Choroid plexus epithelial cell (primary cell): ENCODE results near the gene MLKL.

Experiments
- DNase-seq: peaks from one replicate; pipeline ENCODE4 v3.0.0-alpha.2; 2010; ENCODE audit warnings: low read depth
- H3K4me3 ChIP-seq: 2 replicates; pipeline ENCODE4 v1.5.1; 2011; ENCODE audit warnings: low read depth, mild to moderate bottlenecking, control low read depth, low read length, moderate library complexity
- CTCF ChIP-seq: conservative IDR thresholded peaks from 2 replicates; pipeline ENCODE4 v1.5.1; 2011; ENCODE audit warnings: low read depth, mild to moderate bottlenecking, control low read depth, inconsistent platforms, low read length, moderate library complexity

MLKL gene

DNA sequence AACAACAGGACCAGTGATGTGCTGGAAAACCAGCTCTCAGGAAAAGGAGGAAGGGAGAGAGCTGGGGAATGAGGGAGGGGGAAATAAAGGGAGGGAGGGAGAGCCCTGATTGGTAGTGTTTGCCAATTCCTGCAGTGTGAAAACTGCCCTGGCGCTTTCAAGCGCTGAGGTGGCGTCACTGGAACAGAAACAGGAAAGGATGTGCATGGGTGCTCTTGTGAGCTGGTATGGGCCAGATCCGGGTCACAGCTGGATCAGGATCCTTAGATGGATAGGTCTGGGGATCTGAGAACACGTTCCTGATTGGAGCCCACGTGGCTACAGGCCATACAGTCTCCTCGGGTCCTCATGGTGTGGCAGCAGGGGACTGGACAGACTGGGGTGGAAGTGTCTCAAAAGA, 16.7 kb upstream of the MLKL start:
- no peak overlapping the region for H3K4me3 ChIP-seq
- no peak for DNase-seq
- no peak for TF ChIP-seq CTCF

DNA sequence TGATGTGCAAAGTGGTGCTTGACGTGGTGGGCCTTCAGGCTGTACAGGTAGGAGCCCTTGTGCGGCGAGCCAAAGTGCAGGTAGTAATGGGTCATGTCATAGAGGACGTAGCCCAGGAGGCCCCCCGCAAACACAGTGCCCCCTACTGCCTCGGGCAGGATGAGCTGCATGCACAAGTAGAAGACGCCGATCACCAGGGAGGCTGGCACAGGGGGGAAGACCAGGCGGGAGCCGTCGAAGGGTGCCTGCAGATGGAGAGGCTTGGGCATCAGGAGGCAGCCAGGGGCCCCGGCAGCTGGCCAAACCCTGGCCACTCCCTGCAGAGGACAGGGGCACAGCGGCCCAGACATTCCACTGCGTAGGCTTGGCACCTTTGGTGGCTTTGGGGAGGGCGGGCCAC, 15.7 kb upstream of the MLKL start:
- TF ChIP-seq CTCF: no peak
- H3K4me3 ChIP-seq: no peak overlapping the region
- no peak for DNase-seq

DNA sequence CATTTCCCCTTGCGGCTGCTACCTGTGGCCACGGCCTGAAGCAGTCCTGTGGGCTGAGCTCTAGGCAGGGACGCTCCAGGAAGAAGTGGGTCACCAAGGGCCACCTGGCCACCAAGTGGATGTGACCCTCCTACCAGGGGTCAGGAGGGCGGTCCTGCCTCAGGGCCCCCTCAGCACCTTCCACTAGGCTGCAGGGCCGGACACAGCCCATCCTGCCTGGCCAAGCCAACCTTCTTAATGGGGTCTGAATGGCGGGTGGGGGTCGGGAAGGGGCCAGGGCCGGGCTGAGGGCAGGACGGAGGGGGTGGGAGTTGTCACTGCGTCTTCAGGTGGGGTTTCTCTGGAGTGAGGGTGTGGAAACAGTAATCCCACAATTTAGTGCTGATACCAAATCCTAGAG, 13.2 kb upstream of the MLKL start:
- TF ChIP-seq CTCF: no peak
- no peak overlapping the region for H3K4me3 ChIP-seq
- no peak for DNase-seq

GRCh38 chr16:74713325-74713724, 12.7 kb upstream of the MLKL start:
- H3K4me3 ChIP-seq: no peak overlapping the region
- TF ChIP-seq CTCF: no peak
- DNase-seq: no peak

DNA sequence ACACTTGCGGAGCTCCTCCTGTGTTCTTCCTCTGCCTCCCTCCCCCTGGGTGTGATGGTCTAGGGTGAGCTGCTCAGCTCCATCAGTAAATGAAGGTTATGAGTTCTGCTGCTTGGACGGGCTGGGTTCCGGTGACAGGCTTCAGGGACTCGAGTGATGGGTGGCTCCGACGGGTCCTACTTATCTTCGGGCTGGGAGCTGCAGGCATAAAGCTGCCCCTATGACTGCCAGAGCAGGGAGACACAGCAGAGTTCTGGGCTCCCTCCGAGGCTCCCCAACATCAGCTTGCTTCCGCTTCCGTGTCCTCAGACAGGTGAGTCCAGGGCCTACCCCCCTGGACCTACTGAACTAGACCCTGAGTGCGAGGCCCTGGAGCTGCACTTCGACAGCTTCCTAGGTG, 11.3 kb upstream of the MLKL start:
- no peak for DNase-seq
- no peak for TF ChIP-seq CTCF
- H3K4me3 ChIP-seq: no peak overlapping the region

DNA sequence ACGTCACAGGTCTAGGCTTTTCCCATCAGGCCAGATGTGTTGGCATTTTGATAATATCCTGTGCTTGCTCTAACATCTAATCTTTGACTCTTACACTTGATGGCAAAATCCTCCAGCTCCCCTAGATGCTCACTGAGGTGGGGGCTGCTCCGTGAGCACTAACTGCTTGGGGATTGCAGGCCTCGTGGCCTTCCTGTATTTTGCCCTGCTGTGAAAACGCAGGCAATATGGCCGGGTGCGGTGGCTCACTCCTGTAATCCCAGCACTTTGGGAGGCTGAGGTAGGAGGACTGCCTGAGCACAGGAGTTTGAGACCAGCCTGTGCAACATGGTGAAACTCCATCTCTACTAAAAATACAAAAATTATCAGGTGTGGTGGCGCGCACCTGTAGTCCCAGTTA, 9.7 kb upstream of the MLKL start:
- H3K4me3 ChIP-seq: no peak overlapping the region
- no peak for DNase-seq
- TF ChIP-seq CTCF: no peak

DNA sequence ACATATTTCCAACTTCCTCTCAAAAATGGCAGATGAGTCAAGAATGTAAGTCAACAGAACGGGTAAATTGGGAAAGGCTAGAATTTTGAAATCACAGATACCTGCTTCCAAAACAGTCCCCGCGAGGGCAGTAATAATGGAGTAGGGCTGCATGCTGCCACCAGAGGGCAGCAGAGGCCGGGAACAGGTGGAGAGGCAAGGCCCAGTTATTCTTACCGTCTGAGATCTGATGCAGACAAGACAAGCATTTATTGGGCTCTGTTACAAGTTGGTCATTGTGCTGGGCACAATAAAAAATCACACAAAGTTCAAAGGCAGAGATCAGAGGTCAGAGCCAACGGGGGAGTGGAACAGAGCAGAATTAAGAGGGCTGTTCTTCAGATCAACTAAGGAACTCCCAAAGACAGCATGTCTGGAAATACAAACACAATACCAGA, 8.8 kb upstream of the MLKL start:
- no peak overlapping the region for H3K4me3 ChIP-seq
- DNase-seq: peak; percentile 86
- peak; percentile 99 for TF ChIP-seq CTCF
